GM12878 (cell line): ENCODE data around the gene VDR. TPM values are rescaled to one million over a fixed set of nuclear protein-coding genes. Genes with fewer than 3 reads are reported as not detected.

Experiments
- ATF7 ChIP-seq: fragments of 450-650 bp; IDR thresholded peaks from 2 replicates; pipeline ENCODE4 v1.6.1; 2016; ENCODE audit warnings: low read depth, mild to moderate bottlenecking
- BHLHE40 ChIP-seq, 2 experiments: fragments of 450-650 bp in 1 of 2; IDR thresholded peaks; 2 replicates each; pipeline ENCODE4 v1.6.1; 2011 to 2017; ENCODE audit warnings: low read depth in 2 of 2, borderline replicate concordance in 1 of 2, improper control_type of control experiment in 1 of 2, low read length in 1 of 2, mild to moderate bottlenecking in 1 of 2
- CHD4 ChIP-seq: fragments of 200-600 bp; sonication (generic); IDR thresholded peaks from 2 replicates; pipeline ENCODE4 v1.6.1; 2016; ENCODE audit warnings: mild to moderate bottlenecking
- EED ChIP-seq: sonication (generic); IDR thresholded peaks from 2 replicates; pipeline ENCODE4 v1.6.1; 2016; ENCODE audit warnings: antibody characterized with exemption, low read depth
- EP300 ChIP-seq, 2 experiments: fragments of 150-350 bp in 1 of 2; IDR thresholded peaks; 2 replicates each; pipeline ENCODE4 v1.6.1; 2011 to 2012; ENCODE audit warnings: low read depth in 2 of 2, low read length in 2 of 2, borderline replicate concordance in 1 of 2, improper control_type of control experiment in 1 of 2, inconsistent platforms in 1 of 2; ENCODE audit not compliant: control insufficient read depth in 1 of 2
- ETV6 ChIP-seq, 2 experiments: fragments of 450-650 bp in 1 of 2; IDR thresholded peaks in 1 of 2; conservative IDR thresholded peaks in 1 of 2; 2 replicates each; pipeline ENCODE4 v1.6.1; 2014; ENCODE audit warnings: antibody characterized with exemption in 1 of 2, borderline replicate concordance in 1 of 2, low read depth in 1 of 2, mild to moderate bottlenecking in 1 of 2, moderate library complexity in 1 of 2
- FOXM1 ChIP-seq: IDR thresholded peaks from 2 replicates; pipeline ENCODE4 v1.6.1; 2012; ENCODE audit warnings: low read depth, mild to moderate bottlenecking, inconsistent platforms, low read length, moderate library complexity
- GATAD2B ChIP-seq: fragments of 450-650 bp; conservative IDR thresholded peaks from 2 replicates; pipeline ENCODE4 v1.6.1; 2017; ENCODE audit warnings: low read depth, mild to moderate bottlenecking, moderate library complexity
- IKZF2 ChIP-seq, 2 experiments: fragments of 450-650 bp; IDR thresholded peaks; 2 replicates each; pipeline ENCODE4 v1.6.1; 2017; ENCODE audit warnings: mild to moderate bottlenecking in 2 of 2, moderate library complexity in 2 of 2
- JUNB ChIP-seq: IDR thresholded peaks from 2 replicates; pipeline ENCODE4 v1.6.1; 2016; ENCODE audit warnings: antibody characterized with exemption, mild to moderate bottlenecking
- MTA2 ChIP-seq: fragments of 450-650 bp; IDR thresholded peaks from 2 replicates; pipeline ENCODE4 v1.6.1; 2016; ENCODE audit warnings: low read depth, mild to moderate bottlenecking, moderate library complexity
- MYC ChIP-seq: IDR thresholded peaks from 2 replicates; pipeline ENCODE4 v1.6.1; 2011; ENCODE audit warnings: mild to moderate bottlenecking, low read length, moderate library complexity, inconsistent platforms; ENCODE audit not compliant: insufficient read depth, insufficient replicate concordance, insufficient read length, severe bottlenecking
- RAD21 ChIP-seq: IDR thresholded peaks from 2 replicates; pipeline ENCODE4 v1.6.1; 2011; ENCODE audit warnings: mild to moderate bottlenecking, low read depth, low read length, moderate library complexity; ENCODE audit not compliant: insufficient read depth
- RELA ChIP-seq: fragments of 450-650 bp; IDR thresholded peaks from 2 replicates; pipeline ENCODE4 v1.8.0; 2014; ENCODE audit warnings: borderline replicate concordance; ENCODE audit not compliant: partially characterized antibody
- RUNX3 ChIP-seq: IDR thresholded peaks from 2 replicates; pipeline ENCODE4 v1.6.1; 2012; ENCODE audit warnings: low read length, inconsistent platforms
- SREBF1 ChIP-seq: IDR thresholded peaks from 2 replicates; pipeline ENCODE4 v1.6.1; 2012; ENCODE audit warnings: mild to moderate bottlenecking, low read length
- TARDBP ChIP-seq: IDR thresholded peaks from 2 replicates; pipeline ENCODE4 v1.6.1; 2016; ENCODE audit warnings: borderline replicate concordance
- ZBED1 ChIP-seq: IDR thresholded peaks from 2 replicates; pipeline ENCODE4 v1.6.1; 2016; ENCODE audit warnings: borderline replicate concordance
- polyA plus RNA-seq, 11 experiments: library from polyadenylated mRNA; depleted of rRNA in 4 of 11; unstranded in 6 of 11; stranded (reverse) in 5 of 11; fragments of >200 nt; fragmentation: Nextera tagmentation in 4 of 11; fragmentation: Illumina TruSeq in 1 of 11; extraction: Ambion mirVana in 4 of 11; extraction: Trizol in 1 of 11; gene quantifications; 1 replicate in 1 of 11; 2 replicates in 10 of 11; pipeline versions ENCODE4 v1.2.1 to v1.2.3, GENCODE V29; 2011 to 2016; ENCODE audit warnings: inconsistent platforms in 2 of 11, missing spikeins in 2 of 11, low read depth in 1 of 11
- total RNA-seq, 4 experiments: library from RNA; depleted of rRNA in 3 of 4; stranded (reverse); fragments of >200 nt in 3 of 4; fragmentation: Illumina TruSeq in 1 of 4; extraction: Trizol in 1 of 4; gene quantifications; 2 replicates each; pipeline versions ENCODE4 v1.2.1 to v1.2.3, GENCODE V29; 2013 to 2021
- TF ChIP-seq, protein P1 (sequence below): IDR thresholded peaks from 2 replicates; pipeline ENCODE4 v1.6.1; 2012; ENCODE audit warnings: improper control_type of control experiment, low read depth, low read length; ENCODE audit not compliant: insufficient replicate concordance
- TF ChIP-seq, protein P2 (sequence below): fragments of 450-650 bp; formaldehyde crosslinking; IDR thresholded peaks from 2 replicates; pipeline ENCODE4 v1.5.0; 2022; ENCODE audit warnings: mild to moderate bottlenecking, missing genetic modification characterization

Gene VDR
- total and polyA plus RNA-seq, 10 of the 15 experiments (the other 5 are each of a cell fraction or from before 2014, with no cell fraction given), result 0.27 to 7.9 (median 3.0) TPM

DNA sequence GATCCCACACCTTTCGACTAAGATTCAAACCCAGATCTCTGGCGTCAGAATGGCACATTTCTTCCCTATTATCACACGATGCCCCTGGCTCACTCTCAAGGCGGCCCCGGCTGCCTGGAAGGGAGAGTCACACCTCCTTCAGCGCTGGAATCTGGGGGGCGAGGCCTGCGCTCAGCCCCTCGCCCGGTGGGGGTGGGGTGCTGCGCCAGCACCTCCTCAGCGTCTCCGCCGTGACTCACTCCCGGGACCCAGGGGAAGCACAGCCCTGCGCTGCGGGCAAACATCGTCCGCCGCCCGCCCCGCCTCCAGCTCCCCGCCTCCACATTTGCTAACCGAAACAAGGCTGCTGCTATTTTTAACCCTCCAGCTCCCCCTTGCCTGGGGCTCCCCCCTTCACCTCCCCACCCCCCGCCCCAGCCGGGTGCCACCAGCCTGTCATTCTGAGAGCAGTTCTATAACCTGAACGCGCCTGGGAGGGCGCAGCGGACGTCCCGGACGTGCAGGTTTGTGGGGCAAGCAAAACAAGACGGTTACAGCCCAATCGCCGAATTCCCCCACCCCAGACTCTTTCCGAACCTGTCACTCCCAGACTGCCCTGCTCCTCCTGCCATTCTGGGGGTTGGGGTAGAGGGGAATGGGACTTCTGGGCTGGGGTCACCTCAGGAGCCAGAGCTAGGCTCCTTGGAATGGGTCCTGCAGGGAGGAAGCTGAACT, 91.8 kb downstream of the VDR start (continued):
- TF ChIP-seq ATF7, result 0 out of 2 replicates have a peak, but pooled peaks have one; percentile 35
- TF ChIP-seq RAD21, result peak; percentile 35; the same call in 1 of the 2 replicates
- TF ChIP-seq MYC, result no peak
- TF ChIP-seq CHD4, result 0 out of 2 replicates have a peak, but pooled peaks have one; percentile 20
- peak; percentile 40; the same call in 1 of the 2 replicates for TF ChIP-seq MTA2
- peak; percentile 18 for TF ChIP-seq RELA
- peak; percentile 76; the same call in 1 of the 2 replicates for TF ChIP-seq TARDBP
- peak; percentile 72 for TF ChIP-seq RUNX3
- peak; percentile 29; the same call in 1 of the 2 replicates for TF ChIP-seq GATAD2B
- TF ChIP-seq EED, result peak; percentile 61
- TF ChIP-seq, protein P1, sequence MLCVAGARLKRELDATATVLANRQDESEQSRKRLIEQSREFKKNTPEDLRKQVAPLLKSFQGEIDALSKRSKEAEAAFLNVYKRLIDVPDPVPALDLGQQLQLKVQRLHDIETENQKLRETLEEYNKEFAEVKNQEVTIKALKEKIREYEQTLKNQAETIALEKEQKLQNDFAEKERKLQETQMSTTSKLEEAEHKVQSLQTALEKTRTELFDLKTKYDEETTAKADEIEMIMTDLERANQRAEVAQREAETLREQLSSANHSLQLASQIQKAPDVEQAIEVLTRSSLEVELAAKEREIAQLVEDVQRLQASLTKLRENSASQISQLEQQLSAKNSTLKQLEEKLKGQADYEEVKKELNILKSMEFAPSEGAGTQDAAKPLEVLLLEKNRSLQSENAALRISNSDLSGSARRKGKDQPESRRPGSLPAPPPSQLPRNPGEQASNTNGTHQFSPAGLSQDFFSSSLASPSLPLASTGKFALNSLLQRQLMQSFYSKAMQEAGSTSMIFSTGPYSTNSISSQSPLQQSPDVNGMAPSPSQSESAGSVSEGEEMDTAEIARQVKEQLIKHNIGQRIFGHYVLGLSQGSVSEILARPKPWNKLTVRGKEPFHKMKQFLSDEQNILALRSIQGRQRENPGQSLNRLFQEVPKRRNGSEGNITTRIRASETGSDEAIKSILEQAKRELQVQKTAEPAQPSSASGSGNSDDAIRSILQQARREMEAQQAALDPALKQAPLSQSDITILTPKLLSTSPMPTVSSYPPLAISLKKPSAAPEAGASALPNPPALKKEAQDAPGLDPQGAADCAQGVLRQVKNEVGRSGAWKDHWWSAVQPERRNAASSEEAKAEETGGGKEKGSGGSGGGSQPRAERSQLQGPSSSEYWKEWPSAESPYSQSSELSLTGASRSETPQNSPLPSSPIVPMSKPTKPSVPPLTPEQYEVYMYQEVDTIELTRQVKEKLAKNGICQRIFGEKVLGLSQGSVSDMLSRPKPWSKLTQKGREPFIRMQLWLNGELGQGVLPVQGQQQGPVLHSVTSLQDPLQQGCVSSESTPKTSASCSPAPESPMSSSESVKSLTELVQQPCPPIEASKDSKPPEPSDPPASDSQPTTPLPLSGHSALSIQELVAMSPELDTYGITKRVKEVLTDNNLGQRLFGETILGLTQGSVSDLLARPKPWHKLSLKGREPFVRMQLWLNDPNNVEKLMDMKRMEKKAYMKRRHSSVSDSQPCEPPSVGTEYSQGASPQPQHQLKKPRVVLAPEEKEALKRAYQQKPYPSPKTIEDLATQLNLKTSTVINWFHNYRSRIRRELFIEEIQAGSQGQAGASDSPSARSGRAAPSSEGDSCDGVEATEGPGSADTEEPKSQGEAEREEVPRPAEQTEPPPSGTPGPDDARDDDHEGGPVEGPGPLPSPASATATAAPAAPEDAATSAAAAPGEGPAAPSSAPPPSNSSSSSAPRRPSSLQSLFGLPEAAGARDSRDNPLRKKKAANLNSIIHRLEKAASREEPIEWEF, result no peak
- TF ChIP-seq JUNB, result peak; percentile 61; the same call in 1 of the 2 replicates
- peak; percentile 83 for TF ChIP-seq SREBF1
- TF ChIP-seq EP300 (IDR thresholded peaks at IDR 0.05; ENCODE audit: borderline replicate concordance in 1 of 2, control insufficient read depth in 1 of 2, low read depth in 2 of 2, low read length in 2 of 2), result peak; percentile 16 to 31; a peak in 1 of 4 replicates
- TF ChIP-seq IKZF2 (IDR thresholded peaks at IDR 0.05), result peak; percentile 74 to 75; a peak in 3 of 4 replicates
- TF ChIP-seq, protein P2, sequence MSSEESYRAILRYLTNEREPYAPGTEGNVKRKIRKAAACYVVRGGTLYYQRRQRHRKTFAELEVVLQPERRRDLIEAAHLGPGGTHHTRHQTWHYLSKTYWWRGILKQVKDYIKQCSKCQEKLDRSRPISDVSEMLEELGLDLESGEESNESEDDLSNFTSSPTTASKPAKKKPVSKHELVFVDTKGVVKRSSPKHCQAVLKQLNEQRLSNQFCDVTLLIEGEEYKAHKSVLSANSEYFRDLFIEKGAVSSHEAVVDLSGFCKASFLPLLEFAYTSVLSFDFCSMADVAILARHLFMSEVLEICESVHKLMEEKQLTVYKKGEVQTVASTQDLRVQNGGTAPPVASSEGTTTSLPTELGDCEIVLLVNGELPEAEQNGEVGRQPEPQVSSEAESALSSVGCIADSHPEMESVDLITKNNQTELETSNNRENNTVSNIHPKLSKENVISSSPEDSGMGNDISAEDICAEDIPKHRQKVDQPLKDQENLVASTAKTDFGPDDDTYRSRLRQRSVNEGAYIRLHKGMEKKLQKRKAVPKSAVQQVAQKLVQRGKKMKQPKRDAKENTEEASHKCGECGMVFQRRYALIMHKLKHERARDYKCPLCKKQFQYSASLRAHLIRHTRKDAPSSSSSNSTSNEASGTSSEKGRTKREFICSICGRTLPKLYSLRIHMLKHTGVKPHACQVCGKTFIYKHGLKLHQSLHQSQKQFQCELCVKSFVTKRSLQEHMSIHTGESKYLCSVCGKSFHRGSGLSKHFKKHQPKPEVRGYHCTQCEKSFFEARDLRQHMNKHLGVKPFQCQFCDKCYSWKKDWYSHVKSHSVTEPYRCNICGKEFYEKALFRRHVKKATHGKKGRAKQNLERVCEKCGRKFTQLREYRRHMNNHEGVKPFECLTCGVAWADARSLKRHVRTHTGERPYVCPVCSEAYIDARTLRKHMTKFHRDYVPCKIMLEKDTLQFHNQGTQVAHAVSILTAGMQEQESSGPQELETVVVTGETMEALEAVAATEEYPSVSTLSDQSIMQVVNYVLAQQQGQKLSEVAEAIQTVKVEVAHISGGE, result no peak
- peak; percentile 66 for TF ChIP-seq FOXM1
- TF ChIP-seq BHLHE40 (IDR thresholded peaks at IDR 0.05; ENCODE audit: borderline replicate concordance in 1 of 2, low read depth in 2 of 2, low read length in 1 of 2), result peak; percentile 46 to 48; a peak in 3 of 4 replicates
- TF ChIP-seq ETV6 (conservative IDR thresholded peaks at IDR 0.05 in 1 of 2, IDR thresholded peaks at IDR 0.05 in 1 of 2; ENCODE audit: borderline replicate concordance in 1 of 2, low read depth in 1 of 2), result 0 out of 4 replicates have a peak, but pooled peaks of 1 of the 2 experiments have one; percentile 55
- peak; percentile 74; the same call in 1 of the 2 replicates for TF ChIP-seq ZBED1
